Measurements from ENCODE around the gene CEP135. TPM values are rescaled to one million over a fixed set of nuclear protein-coding genes. Genes with fewer than 3 reads are reported as not detected.

Gene CEP135
- total and polyA plus RNA-seq, 2 donors (not counting 3 experiments of a cell fraction or from before 2014, with no cell fraction given): 2.8 to 15.3 TPM

- no peaks in the 10 kb centered on the region for H3K4me1 ChIP-seq (ENCODE audit: control insufficient read depth, extremely low read depth, insufficient read depth, low read length)
- H3K9ac ChIP-seq (replicated peaks; ENCODE audit: extremely low read depth, insufficient read depth, low read length): no peak overlapping the region
- H3K36me3 ChIP-seq (ENCODE audit: control insufficient read depth in 2 of 2, extremely low read depth in 1 of 2, insufficient read depth in 2 of 2, low read length in 2 of 2): no peaks in the 10 kb centered on the region
- H3K4me3 ChIP-seq (replicated peaks in 1 of 3; ENCODE audit: insufficient read depth in 1 of 3, low read depth in 1 of 3, low read length in 3 of 3): no peak overlapping the region
- no peaks in the 10 kb centered on the region for H3K9me3 ChIP-seq (replicated peaks; ENCODE audit: control insufficient read depth, insufficient read depth, low read length)
- intact Hi-C loops (cut with micrococcal nuclease) (no loop called here), dilution Hi-C loops (cut with MboI; ENCODE audit: extremely low pct_ligation_motif_present, low sequenced_read_pairs) (no loop called here)
- ChIA-PET CTCF (no interaction called here), POLR2A (no interaction called here)
- H3K79me2 ChIP-seq (ENCODE audit: control insufficient read depth, insufficient read depth, low read length): no peaks in the 10 kb centered on the region
- no peaks in the 10 kb centered on the region for H3K9me1 ChIP-seq (replicated peaks; ENCODE audit: control insufficient read depth, extremely low read depth, insufficient read depth, low read length)
- peaks cover 0 to 1% of the 10 kb centered on the region in 2 experiments for H3K27me3 ChIP-seq (ENCODE audit: control insufficient read depth in 2 of 2, insufficient read depth in 2 of 2, low read length in 2 of 2)
- H3K4me2 ChIP-seq (ENCODE audit: insufficient read depth, low read length): no peak overlapping the region
- no peak for TF ChIP-seq MAX (IDR thresholded peaks at IDR 0.05; ENCODE audit: insufficient read depth, insufficient read length)
- TF ChIP-seq POLR2A (IDR thresholded peaks at IDR 0.05; ENCODE audit: low read depth, low read length): no peak
- TF ChIP-seq EZH2 (IDR thresholded peaks at IDR 0.05; ENCODE audit: borderline replicate concordance, low read depth, low read length, severe bottlenecking): no peak
- TF ChIP-seq CTCF (IDR thresholded peaks at IDR 0.05; ENCODE audit: extremely low read depth in 1 of 2, insufficient read depth in 1 of 2, low read depth in 1 of 2, low read length in 2 of 2): no peak
- H4K20me1 ChIP-seq (replicated peaks; ENCODE audit: control insufficient read depth, extremely low read depth, insufficient read depth, low read length): no peaks in the 10 kb centered on the region
- FAIRE-seq (no peak), DNase-seq (ENCODE audit: low read depth, low spot score) (no peak)
- no peak overlapping the region for H2AFZ ChIP-seq (ENCODE audit: low read depth, low read length)
- no peak overlapping the region for H3K27ac ChIP-seq (ENCODE audit: insufficient read depth, low read depth, low read length)
- BruUV-seq (replicated peaks): no TSS peak
Observed at GRCh38 chr4:56062106-56062505, 113.4 kb downstream of the CEP135 start.

GRCh38 chr4:56062526-56063145 is 113.9 kb downstream of the CEP135 start:
- Histone ChIP-seq H3K4me3 (replicated peaks in 1 of 3; ENCODE audit: insufficient read depth in 1 of 3, low read depth in 1 of 3, low read length in 3 of 3) (no peak overlapping the region), H3K9me1 (replicated peaks; ENCODE audit: control insufficient read depth, extremely low read depth, insufficient read depth, low read length) (no peaks in the 10 kb centered on the region), H2AFZ (ENCODE audit: low read depth, low read length) (no peak overlapping the region), H3K9ac (replicated peaks; ENCODE audit: extremely low read depth, insufficient read depth, low read length) (no peak overlapping the region), H3K27me3 (ENCODE audit: control insufficient read depth in 2 of 2, insufficient read depth in 2 of 2, low read length in 2 of 2) (peaks cover 0 to 1% of the 10 kb centered on the region in 2 experiments), H3K79me2 (ENCODE audit: control insufficient read depth, insufficient read depth, low read length) (no peaks in the 10 kb centered on the region), H3K4me2 (ENCODE audit: insufficient read depth, low read length) (no peak overlapping the region), H3K36me3 (ENCODE audit: control insufficient read depth in 2 of 2, extremely low read depth in 1 of 2, insufficient read depth in 2 of 2, low read length in 2 of 2) (no peaks in the 10 kb centered on the region), H4K20me1 (replicated peaks; ENCODE audit: control insufficient read depth, extremely low read depth, insufficient read depth, low read length) (no peaks in the 10 kb centered on the region), H3K9me3 (replicated peaks; ENCODE audit: control insufficient read depth, insufficient read depth, low read length) (no peaks in the 10 kb centered on the region), H3K4me1 (ENCODE audit: control insufficient read depth, extremely low read depth, insufficient read depth, low read length) (no peaks in the 10 kb centered on the region), H3K27ac (ENCODE audit: insufficient read depth, low read depth, low read length) (no peak overlapping the region)
- no TSS peak for BruUV-seq (replicated peaks)
- no peak for FAIRE-seq
- no peak for DNase-seq (ENCODE audit: low read depth, low spot score)
- intact Hi-C loops (cut with micrococcal nuclease) (no loop called here), dilution Hi-C loops (cut with MboI; ENCODE audit: extremely low pct_ligation_motif_present, low sequenced_read_pairs) (no loop called here)
- CTCF ChIA-PET: no interaction called here
- POLR2A ChIA-PET: no interaction called here
- TF ChIP-seq POLR2A (IDR thresholded peaks at IDR 0.05; ENCODE audit: low read depth, low read length) (no peak), MYC (IDR thresholded peaks at IDR 0.05; ENCODE audit: low read depth, low read length) (no peak), EZH2 (IDR thresholded peaks at IDR 0.05; ENCODE audit: borderline replicate concordance, low read depth, low read length, severe bottlenecking) (no peak), MAX (IDR thresholded peaks at IDR 0.05; ENCODE audit: insufficient read depth, insufficient read length) (no peak), POLR2AphosphoS5 (IDR thresholded peaks at IDR 0.05; ENCODE audit: insufficient read depth, low read depth, low read length) (no peak)
